Right forelimb (tissue), 1 donor: ENCODE results near the gene ANAPC13.

Experiments
- DNase-seq: peaks from one replicate; pipeline ENCODE4 v3.0.0-alpha.2; 2018

ANAPC13 gene

GRCh38 chr3:134485718-134486576, at the start of gene ANAPC13, which contains the start of gene CEP63:
ANAPC13 (minus strand) TSS chr3:134485985; CDS start chr3:134482904, 3,081 bp downstream.
CEP63 (plus strand) TSS chr3:134486057; CDS start chr3:134495321, 9,264 bp downstream.
- peak; percentile 98 for DNase-seq

GRCh38 chr3:134535186-134535970, 49.6 kb upstream of the ANAPC13 start:
- DNase-seq = no peak

- DNase-seq = no peak
Observed at GRCh38 chr3:134533493-134533892, 47.7 kb upstream of the ANAPC13 start.

- DNase-seq = no peak
Observed at GRCh38 chr3:134527538-134528186, 41.9 kb upstream of the ANAPC13 start.

DNA sequence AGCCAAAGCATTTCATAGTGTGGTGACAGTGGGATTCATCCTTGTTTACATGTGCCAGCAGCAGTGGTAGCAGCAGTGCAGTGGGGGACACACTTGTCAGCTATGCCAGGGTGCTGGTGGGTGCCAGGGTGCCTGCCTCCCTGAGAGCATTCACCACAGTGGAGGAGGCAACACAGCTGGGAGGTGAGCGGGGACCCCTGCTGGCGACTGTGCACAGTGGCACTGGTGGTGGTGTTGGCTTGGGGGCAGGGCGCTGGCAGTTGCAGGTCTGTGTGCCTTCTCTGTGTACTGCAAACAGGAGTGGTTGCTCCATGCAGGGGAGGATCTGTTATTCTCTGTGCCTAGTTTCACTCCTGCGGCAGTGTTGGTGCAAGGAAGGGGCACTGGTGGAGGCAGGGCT, 41.3 kb upstream of the ANAPC13 start:
- no peak for DNase-seq

GRCh38 chr3:134526319-134526718, 40.5 kb upstream of the ANAPC13 start:
- DNase-seq = no peak

DNA sequence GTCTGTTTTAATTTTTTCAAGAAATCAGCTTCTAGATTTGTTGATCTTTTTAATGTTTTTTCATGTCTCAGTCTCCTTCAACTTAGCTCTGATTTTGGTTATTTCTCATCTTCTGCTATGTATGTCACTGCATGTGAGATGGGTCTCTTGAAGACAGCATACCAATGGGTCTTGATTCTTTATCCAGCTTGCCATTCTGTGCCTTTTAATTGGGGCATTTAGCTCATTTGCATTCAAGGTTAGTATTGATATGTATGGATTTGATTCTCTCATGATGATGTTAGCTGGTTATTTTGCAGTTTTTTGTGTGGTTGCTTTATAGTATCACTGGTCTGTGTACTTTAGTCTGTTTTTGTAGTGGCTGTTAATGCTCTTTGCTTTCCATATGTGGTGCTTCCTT, 39.5 kb upstream of the ANAPC13 start:
- DNase-seq = no peak

DNA sequence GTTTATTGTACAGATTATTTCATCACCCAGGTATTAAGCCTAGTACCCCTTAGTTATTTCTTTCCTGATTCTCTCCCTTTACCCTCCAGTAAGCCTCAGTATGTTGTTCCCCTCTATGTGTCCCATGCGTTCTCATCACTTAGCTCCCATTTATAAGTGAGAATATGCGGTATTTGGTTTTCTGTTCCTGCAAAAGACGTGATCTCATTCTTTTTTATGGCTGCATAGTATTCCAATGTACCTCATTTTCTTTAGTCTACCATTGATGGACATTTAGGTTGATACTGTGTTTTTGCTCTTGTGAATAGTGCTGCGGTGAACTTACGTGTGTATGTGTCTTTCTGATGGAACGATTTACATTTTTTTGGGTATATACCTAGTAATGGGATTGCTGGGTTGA, 36.8 kb upstream of the ANAPC13 start:
- no peak for DNase-seq

DNA sequence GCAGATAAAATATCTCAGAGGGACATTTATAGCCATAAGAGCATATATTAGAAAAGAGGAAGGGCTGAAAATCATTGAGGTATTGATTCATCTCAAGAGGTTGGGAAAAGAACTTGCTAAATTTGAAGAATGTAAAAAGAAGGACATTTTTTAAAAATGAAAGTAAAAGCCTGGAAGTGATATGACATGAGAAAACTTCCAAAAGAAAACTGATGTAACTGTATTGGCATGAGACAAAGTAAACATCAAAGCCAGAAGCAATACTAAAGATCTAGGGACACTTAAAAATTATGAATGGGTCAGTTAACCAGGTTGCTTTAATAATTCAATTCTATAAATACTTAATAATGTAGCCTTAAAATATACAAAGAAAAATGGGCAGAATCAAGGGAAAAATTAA, 32.0 kb upstream of the ANAPC13 start:
- no peak for DNase-seq

DNA sequence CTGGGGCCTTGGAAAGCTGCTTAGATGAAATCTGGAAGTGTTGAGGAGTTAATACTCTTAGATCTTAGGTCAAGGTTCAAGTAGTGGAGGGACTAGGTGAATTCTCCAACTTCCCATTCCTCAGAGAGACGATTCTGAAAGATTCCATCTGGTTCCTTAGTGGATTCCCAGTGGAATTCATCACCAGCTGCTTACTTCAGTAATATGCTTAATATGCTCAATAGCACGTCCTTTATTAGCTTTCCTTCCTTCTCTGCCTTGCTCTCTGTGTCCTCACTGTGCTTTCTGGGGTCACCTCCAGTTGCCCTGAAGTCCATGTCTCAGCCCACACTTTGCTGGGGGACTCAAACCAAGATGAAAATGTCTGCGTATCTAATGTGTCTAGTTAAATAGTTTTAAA, 31.1 kb upstream of the ANAPC13 start:
- no peak for DNase-seq

- no peak for DNase-seq
Observed at GRCh38 chr3:134511500-134511899, 25.7 kb upstream of the ANAPC13 start.

- DNase-seq = no peak
Observed at GRCh38 chr3:134505485-134505884, 19.7 kb upstream of the ANAPC13 start.

- no peak for DNase-seq
Observed at GRCh38 chr3:134504132-134504531, 18.3 kb upstream of the ANAPC13 start.

- DNase-seq = no peak
Observed at GRCh38 chr3:134503266-134503665, 17.5 kb upstream of the ANAPC13 start.

DNA sequence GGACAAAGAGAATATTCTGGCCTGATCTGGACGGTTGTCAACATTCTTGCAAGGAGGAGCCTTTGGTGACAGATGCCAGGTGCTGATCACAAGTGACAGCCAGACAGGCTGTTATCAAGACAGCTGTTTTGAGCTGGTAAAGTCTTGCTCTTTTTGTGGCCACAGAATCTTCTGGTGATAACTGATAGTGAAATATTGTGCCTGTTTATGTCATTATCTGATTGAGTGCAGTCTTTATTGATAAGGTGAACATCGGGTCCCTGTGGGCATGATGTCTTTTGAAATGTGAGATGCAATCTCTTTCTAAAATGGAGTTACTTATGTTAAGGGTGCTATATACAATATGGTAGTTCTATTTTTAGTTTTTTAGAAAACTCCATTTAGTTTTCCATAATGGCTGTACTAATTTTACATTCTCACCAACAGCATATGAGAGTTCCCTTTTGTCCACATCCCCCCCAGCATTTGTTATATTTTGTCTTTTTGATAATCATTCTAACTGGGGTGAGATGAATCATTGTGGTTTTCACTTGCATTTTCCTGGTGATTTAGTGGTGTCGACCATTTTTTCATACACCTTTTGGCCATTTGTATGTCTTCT, 10.8 kb upstream of the ANAPC13 start:
- DNase-seq = no peak

- DNase-seq = no peak
Observed at GRCh38 chr3:134495980-134496379, 10.2 kb upstream of the ANAPC13 start.

GRCh38 chr3:134494495-134494894, 8.7 kb upstream of the ANAPC13 start:
- DNase-seq = no peak

DNA sequence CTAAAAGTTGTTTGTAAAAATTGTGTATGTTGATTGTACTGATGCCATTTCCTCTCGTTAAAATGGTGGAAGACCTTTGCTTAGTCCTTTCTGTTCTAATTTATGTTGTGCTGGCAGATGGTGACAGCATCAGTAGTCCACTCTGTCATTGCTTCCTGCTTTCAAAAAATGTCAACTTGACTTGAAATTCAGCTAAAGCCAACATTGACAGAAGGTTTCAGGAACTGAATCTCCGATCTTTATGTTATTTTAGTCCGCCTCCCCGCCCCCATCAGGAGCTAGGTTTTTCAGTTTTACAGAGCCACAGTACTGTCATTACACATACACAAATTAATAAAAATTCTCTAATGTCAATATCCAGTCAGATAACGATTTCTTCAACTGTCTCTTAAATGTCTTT, 1.6 kb upstream of the ANAPC13 start:
- DNase-seq = no peak

GRCh38 chr3:134486577-134487041, 824 bp upstream of the ANAPC13 start:
- DNase-seq = no peak

DNA sequence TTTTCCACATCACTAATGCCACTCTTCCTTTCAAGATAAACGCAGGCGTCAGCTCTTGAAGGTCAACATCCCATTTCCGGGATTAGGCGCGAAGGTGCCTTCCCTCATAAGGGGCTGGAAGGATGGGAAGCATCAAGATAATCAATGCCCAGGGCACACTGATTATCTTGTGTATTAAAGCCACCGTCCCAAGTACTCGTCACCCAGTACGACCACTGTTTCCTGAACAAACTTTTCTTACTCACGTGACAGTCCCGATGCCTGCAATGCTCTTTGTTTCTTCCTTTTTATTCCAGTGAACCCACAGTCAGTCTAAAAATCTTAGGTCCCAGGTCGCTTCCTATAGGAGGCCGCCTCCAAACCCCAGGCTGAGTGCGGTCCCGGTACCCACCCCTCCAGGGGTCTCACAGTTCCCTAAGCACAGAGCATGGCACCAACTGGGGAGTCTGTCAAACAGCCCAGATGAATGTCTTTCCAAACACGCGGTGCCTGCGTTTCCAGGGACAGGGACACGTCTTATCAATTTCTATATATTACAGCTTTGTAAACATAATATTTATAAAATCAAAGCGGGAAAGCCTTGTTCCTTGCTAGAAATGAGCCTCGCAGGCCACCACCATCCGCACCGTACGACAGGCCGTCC, 589 bp downstream of the ANAPC13 start:
- DNase-seq = no peak

DNA sequence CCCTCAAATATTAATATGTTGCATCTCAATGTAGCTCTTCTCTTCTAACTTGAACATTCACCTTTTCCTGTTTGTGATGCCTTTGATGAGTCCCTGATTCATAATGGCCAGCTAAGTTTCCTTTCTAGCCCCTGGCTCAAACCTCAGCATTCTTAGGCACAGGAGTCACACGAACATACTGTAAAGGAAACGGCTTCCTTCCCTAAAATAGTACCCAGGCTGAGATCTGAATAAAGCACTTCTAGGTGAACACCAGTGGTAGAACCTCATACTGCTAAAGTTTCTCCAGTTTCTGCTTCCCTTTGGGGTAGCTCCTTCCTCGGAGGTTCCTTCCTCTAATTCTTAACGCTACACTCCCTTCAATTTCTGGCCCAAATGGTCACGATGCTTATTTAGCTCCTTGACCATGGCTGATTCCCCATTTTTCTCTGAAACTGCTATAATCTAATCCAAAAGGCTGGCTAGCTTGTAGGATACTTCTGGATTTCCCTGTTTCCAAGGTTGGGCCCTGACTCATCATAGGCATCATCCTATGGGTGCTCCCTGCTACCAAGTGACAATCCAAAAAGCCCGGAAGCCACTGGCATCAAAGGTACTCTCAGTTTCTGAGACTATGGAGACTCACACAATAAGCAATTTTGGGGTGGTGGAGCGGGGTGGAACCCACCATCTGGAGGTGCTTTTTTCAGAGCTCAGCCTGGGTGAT, 2.4 kb downstream of the ANAPC13 start:
- no peak for DNase-seq

DNA sequence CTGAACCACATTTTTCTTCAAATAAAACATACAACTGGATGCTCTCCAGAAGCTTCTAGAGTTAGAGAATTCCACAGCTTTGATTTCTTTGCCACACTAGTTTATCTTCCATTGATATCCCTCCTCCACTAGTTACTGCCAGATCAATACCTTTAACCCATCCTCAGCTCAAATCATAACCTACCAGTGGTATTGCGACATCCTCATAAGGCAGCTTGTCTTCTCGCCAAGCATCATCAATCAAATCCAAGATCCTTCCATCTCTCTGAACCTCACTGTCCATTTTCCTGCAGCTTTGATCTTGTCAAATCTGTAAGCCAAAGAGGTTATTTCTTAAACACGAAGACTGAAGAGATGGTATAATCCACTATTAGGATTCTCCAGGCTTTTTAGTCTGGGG, 3.2 kb downstream of the ANAPC13 start:
- DNase-seq = no peak
